ENCODE results near the gene CDKN1B.
"Not testable (repeated sequence)": the region's sequence is repeated elsewhere in the genome, so short reads cannot be mapped to it uniquely, and the experiment has no call there.

Gene CDKN1B

DNA sequence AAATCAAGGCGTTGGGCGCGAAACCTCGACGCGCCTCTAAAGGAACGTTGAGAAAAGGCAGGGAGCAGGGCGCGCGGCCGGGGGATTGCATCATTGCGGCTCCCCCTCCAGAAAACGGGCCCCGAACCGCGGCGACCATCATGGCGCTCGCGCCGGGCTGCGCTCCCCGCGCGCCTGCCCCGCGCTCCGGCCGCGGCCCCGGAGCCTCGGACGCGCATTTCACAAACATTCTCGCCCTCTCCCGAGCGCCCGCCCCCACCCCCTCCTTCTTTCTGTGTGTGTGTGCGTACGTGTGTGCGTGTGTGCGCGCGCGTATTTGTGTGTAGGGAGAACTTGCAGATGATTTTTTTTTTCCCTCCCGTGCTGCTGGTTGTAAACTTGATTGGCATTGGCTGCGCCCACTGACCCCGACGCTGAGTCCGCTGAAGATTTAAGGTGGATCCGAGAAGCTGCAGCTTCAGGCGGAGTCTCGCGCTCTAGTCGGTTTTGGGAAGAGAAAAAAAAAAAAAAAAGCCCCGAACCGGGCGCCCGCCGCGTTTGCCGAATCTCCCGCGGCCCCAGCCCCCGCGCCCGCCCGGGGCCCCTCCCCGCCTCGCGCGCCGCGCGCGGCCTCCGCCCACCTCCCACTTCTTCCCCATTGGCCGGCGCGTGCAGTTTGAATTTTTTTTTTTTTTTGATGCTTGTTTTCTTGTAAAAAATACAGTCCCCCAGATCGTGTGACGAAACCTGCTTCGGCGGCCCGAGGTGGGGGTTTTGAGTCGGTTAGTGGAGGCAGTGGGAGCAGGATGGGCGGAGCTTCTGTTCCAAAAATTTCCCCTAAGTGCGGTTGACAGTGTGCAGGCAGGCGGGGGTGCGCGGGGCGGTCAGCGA is 8.2 kb downstream of the CDKN1B start:
- peak; percentile 81 for DNase-seq

- DNase-seq = no peak
Measured at GRCh38 chr12:12725956-12726554, 8.9 kb downstream of the CDKN1B start.

DNA sequence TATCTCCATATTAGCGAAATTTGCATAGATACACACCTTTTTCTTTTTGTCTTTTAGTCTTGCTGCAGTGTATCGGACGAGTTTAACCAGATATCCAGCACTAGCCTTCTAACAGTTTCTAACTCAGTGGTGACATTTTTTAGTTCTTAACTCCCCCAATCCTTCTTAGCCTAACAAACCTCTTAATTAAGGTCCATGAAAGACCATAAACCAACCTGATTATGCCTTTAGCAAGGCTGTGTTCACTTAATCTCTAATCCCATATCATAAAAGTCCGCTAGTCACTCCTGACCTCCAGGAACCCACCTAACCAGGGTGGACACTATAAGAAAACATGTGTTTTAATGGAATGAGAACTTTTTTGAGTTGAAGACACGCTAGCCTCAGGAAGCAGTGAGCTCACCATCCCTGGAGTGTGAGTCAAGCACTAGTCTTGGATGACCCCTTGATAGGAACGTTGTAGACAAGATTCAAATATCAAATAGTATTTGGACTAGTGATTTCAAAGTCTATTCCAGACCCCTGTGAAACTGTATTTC is 9.5 kb downstream of the CDKN1B start:
- DNase-seq = no peak

DNA sequence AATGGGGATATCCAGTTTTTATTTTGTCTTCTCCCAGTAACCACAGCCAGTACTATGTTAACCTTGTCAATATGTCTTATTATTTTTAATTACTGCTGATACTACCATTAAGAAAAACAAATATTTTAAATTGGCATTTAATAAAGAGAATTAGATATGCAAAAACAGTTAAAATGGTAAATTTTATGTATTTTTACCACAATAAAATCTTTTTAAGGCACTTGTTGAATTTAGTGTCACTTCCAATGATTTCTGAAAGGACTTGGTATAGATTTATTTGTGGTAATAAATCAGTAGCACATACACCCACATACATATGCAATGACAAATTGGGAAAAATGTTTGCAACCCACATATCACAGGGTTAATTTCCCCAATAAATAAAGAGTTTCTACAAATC is 14.0 kb downstream of the CDKN1B start:
- no peak for DNase-seq

GRCh38 chr12:12731785-12732184 is 14.6 kb downstream of the CDKN1B start:
- DNase-seq = no peak

GRCh38 chr12:12733118-12733517 is 15.9 kb downstream of the CDKN1B start:
- DNase-seq = no peak

GRCh38 chr12:12734054-12734453 is 16.9 kb downstream of the CDKN1B start:
- no peak for DNase-seq

DNA sequence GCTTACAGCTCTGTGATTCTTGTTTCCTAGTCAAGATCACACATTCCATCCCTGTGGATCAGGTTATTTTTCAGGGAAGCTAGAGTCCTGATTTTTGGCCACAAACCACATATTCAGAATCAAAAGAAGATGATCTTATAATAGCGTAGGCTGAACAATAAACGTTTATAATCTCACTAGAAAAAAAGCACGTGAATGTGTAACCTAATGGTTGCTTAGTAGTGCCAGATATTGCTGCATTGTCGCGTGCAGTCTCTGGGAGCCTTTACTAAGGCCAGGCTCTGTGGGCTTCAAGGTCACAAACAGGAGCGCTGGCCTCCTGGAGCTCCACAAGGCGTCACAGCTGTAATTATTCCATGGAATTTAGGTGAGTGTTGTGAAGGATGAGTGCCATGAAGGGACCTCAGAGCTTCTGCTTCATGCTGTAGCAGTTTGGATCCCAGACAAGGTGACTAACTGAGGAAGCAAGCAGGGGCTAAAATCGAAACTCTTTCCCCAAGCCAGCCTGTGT is 17.4 kb downstream of the CDKN1B start:
- DNase-seq = no peak

DNA sequence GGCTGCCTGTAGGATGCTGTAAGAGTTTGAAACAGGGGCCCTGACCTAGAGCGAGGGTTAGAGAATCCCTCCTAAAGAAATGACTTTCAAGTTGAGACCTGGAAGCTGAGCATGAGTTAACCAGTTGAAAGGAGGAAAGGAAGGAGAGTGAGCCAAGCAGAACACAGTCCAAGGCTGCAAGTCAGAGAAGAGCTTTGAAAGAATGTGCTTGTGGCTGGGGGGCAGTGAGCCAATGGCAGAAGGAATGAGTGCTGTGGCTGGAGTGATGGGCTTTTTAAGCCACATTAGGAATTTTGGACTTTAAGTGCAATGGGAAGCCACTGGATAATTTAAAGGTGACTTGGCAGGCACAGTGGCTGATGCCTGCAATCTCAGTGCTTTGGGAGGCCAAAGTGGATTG is 18.1 kb downstream of the CDKN1B start:
- no peak for DNase-seq

DNA sequence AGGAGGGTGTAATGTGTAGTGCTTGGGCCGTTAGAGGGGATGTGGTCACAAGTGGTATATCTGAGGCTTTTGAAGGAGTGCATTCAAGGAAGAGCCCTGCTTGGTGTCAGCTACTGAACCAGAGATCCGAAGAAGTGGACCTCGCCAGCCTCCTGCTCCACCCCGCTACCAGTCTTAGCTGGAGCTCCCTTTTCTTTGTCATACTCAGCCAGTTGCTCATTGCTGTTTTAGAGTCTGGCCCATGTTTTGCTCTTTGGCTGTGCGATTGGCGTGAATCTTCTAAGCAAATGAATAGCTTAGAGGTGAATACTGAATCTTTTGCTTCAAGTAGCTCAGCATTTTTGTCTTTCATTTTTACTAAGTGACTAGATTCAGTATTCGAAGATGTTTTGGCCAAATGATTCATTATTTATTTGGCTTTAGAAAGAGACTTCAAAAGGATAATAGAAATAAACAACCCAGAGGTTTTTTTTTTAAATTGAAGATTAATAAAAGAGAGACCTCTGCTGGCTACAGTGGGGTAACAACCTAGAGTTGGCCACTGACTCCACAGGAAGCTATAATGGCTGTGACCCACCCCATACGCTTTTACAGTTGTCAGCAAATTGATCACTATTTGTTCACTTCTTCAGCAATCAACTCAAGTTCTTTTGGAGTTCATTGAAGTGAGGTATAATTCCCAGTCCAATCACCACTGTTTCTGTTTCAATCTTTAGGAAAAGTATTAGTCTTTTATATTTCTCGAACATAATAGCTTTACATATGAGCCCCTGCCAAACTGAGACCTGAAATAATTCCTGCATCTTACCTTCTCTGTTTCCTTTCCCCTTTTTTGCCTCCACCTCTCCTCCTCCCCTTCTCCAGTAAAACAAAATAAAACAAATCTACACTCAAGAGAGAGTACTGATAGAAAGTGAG is 19.9 kb downstream of the CDKN1B start:
- DNase-seq = no peak

GRCh38 chr12:12738152-12738551 is 21.0 kb downstream of the CDKN1B start:
- not testable (repeated sequence) for DNase-seq

DNA sequence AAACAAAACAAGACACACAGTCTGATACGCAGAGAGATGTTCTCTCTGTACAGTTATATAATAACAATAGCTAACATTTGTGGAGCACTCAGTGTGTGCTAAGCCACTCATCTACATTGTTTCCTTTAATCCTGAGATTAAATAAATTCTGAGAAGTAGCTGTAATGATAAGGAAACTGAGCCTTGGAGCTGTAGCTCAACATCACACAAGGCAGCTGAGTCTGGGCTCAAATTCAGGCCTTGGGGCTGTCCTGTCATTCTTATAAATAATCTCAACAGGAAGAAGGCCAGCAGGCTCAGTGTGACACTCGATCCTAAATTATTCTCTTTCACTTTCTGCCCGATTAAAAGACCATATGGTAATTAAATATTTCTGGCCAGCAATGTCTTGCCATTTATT is 24.5 kb downstream of the CDKN1B start:
- no peak for DNase-seq

DNA sequence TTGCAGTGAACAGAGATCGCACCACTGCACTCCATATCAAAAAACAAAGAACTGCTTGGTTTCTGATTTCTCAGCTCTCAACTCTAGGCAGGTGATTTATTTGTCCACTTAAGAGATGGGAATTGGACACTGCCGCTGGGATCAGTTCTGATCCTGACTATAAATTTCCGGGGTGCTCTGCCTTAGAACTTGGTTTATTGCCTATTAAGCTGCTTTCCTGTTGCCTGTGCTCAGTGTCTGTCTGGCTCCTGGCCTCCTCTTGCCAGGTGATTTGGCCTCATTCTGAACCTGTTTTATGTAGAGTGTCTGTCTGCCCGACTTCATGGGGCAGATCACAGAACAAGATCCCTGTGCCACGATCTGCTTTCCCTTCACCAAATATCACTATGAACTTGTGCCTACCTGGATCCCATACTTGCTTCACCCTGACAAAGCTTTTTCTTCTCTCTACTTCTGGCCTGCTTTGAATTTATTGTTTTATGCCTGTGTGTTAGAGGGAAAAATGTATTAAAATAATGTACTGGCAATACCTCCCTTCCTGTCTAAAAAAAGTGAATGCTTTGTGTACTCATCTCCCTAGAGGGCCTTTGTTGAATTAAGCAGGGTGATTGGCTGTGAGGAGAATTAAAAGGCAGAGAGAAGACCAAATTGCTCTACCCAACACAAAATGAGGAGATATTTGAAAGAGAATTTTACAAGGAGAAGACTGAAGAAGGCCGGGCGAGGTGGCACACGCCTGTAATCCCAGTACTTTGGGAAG is 27.6 kb downstream of the CDKN1B start:
- DNase-seq = no peak

GRCh38 chr12:12745576-12746211 is 28.5 kb downstream of the CDKN1B start:
- no peak for DNase-seq

- no peak for DNase-seq
Measured at GRCh38 chr12:12747278-12747677, 30.1 kb downstream of the CDKN1B start.

DNA sequence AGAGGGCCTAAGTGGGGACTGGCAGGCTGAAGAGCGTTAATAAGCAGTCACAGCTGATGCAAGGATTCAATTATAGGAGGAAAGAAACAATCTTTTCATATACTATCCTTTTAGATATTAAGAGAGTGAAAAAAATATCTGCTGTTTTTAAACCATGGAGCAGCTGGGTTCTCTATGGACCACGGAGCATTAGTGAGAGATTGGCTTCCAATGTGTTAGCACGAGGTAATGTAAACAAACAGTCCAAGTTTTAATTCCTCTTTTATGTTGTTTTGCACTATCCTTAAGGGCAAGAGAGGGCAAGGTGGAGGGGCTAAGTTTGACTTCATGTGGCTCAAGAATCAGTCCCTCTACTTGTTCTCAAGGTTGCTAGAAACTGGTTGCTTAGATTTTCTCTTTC is 30.9 kb downstream of the CDKN1B start:
- no peak for DNase-seq

DNA sequence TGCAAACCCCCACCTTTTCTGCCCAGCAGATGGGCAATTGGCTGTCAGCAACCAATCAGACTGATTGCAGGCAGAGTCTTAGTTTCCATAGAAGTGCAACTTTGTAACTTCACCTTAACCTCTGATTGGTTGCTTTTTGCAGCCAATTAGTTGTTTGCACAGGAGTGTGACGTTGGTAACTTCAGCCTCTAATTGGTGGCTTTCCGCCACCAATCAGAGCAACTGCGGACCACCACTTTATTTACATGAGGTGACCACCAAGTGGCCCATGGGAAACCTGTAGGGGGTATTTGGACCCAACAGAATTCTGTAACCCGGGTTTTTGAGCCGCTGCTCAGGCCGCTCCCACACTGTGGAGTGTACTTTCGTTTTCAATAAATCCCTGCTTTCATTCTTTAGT is 32.3 kb downstream of the CDKN1B start:
- no peak for DNase-seq

DNA sequence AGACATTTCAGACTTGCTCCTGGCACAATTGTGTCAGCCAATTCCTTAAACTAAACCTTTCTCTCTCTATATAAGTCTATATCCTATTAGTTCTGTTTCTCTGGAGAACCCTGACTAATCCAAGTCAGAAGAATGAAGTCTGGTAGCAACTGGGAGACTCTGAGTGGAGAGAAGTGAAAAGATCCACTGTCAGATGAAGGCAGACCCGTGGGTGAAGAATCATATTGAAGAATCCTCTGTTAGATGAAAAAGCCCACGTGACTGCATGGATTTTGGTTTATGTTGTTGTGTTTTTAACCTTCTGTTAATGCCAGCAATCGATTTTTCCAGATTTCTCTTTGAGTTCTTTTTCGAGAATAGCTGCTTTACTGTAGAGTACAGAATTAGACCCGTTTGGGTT is 38.8 kb downstream of the CDKN1B start:
- DNase-seq = no peak

DNA sequence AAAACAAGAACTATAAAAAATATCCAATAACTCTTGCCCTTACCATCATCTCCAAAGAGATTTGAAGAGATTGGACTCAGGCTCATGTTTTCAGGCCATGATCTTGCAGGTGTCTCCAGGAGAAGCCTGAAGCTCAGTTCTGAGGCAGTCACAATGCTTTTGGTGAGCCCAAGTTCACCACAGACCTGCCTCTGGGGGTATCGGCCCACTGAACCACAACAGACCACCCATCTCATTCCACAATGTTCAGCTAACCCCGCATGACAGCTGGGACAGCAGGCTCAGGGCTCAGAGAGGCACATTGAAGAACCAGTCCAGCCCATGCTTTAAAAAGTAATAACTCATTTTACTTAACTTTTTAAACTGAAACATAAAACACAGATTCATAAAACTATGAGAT is 40.0 kb downstream of the CDKN1B start:
- no peak for DNase-seq

GRCh38 chr12:12759234-12759915 is 42.2 kb downstream of the CDKN1B start:
- DNase-seq = no peak

GRCh38 chr12:12764824-12765223 is 47.7 kb downstream of the CDKN1B start:
- DNase-seq = no peak
